ENCODE results near the gene ATXN7L2.

DNA sequence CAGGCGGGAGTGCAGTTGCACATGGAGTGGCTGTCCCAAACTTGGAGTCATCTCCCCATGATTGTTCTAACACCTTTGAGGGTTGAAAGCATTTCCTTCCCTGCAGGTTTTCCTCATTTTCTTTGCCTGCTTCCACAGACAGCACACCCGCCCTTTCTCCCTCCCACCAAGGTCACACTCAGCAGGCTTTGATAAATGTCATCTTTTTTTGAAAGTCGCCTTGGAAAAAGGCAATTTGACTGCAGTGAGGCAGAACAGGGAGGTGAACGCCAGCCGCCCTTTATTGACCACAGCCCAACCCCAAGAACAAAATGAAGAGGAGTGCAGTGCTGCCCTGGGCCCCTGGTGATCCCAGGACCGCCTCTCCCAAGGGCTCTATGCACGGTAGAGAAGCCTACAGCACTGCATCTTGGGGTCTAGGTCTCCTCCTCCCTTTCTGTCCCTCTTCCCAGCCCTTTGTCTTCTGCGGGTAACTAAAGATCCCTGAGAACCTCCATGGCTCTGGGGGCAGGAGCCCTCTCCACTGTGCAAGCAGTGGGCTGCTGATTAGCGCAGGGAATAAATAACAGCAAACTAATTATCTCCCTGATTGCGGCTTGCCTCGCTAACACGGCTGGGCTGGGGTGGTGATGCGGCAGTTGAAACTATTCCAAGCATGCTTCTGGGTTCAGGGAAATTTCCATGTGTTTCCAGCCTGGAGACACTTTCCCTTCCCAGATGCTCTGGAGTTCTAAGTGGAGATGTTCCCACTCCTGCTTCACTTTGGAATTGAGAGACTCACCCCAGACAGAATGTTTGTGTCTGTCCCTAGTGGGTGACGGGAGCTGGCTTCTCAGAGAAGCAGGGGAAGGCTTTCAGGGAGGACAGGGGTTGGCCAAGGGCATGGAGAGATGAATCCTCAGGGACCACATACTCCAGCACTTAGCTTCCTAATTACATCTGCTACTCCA, 37.6 kb downstream of the ATXN7L2 start:
- TF ChIP-seq, protein P1, sequence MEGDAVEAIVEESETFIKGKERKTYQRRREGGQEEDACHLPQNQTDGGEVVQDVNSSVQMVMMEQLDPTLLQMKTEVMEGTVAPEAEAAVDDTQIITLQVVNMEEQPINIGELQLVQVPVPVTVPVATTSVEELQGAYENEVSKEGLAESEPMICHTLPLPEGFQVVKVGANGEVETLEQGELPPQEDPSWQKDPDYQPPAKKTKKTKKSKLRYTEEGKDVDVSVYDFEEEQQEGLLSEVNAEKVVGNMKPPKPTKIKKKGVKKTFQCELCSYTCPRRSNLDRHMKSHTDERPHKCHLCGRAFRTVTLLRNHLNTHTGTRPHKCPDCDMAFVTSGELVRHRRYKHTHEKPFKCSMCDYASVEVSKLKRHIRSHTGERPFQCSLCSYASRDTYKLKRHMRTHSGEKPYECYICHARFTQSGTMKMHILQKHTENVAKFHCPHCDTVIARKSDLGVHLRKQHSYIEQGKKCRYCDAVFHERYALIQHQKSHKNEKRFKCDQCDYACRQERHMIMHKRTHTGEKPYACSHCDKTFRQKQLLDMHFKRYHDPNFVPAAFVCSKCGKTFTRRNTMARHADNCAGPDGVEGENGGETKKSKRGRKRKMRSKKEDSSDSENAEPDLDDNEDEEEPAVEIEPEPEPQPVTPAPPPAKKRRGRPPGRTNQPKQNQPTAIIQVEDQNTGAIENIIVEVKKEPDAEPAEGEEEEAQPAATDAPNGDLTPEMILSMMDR (IDR thresholded peaks at IDR 0.05; ENCODE audit: poor library complexity): no peak
- TF ChIP-seq EZH2phosphoT487 (IDR thresholded peaks at IDR 0.05; ENCODE audit: low read depth, severe bottlenecking, unreplicated experiment): no peak

Data from hepatocyte (in vitro differentiated cells).